ENCODE results near the gene MMAA.

GRCh38 chr4:145656156-145656555 is 37.0 kb downstream of the MMAA start:
- no peak for TF ChIP-seq CTCF (IDR thresholded peaks at IDR 0.05)
- TF ChIP-seq ZFX (IDR thresholded peaks at IDR 0.05; ENCODE audit: borderline replicate concordance): no peak

Data from 22Rv1 (cell line).